GM04503 (cell line): ENCODE results near the gene RPH3AL.
"Not testable (repeated sequence)": the region's sequence is repeated elsewhere in the genome, so short reads cannot be mapped to it uniquely, and the experiment has no call there.

Experiments
- DNase-seq: peaks from one replicate; pipeline ENCODE4 v3.0.0-alpha.2; 2012; ENCODE audit warnings: low read depth

Gene RPH3AL

DNA sequence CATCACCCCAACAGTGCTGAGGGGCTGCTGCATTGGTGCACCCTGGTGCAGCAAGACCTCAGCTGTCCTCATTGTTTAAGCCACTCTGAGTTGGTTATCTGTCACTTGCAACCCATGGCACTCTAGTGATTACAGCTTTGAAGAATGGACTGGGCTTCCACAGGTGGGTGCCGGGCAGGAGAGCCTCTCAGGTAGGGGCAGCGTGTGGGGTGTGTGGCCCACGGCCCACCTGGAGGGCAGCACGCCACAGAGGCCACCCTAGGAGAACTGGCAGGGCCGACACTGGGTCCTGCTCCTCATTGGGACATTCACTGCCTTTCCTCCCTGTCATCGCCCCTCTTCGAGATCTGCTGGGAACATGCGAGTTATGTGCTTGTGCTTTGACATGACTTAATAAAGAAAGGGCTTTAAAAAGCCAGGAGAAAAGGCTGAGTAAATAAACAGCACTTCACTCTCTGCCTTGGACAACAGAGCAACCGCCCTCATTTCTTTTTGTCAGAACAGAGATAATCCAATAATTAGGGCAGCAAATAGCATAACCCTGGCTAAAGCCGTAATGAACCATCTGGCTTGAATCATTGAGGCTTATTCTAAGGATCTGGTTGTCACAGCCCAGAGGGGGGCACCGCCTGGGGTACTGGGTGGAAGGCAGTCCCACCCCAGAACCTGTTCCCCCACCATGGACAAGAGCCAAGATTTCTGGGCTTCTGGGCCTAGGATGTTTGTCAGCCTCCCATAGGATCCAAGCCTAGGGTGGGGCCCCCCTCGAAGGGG, 174.1 kb downstream of the RPH3AL start:
- no peak for DNase-seq

DNA sequence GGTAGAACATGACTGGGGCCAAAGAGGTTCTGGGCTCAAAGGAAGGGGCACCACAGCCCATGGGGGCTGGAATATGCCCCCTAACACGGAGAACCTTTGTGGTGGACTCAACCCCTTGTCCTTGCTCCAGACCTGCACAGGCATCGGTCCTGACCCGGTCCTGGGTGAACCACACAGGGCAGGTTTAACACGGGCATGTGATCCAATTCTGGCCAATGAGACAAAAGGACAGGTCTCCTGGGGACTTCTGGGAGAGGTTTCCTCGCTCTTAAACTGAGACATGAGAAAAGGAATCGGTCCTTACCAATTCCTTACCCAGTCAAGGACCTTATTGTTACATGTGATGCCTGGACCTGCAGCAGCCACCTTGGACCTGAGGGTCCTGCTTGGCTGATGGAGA, 174.8 kb downstream of the RPH3AL start:
- no peak for DNase-seq

DNA sequence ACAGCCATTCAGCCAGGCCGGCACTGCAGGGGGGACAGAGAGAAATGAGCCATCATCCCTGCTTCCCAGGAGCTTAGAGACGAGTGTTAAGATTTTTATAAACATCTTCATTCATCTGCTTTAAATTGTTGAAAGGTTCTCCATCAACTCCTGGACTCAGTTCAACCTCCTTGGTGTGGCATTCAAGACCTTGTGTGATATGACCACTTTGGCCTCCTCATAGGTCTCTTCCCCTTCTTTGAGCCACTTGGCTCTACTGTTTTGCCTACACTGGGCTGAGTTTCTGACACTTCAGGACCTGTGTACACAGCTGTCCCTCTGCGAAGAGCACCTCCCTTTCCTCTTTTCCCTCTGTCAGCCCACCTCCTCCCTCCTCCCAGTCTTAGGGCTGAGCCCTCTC, 175.5 kb downstream of the RPH3AL start:
- no peak for DNase-seq

DNA sequence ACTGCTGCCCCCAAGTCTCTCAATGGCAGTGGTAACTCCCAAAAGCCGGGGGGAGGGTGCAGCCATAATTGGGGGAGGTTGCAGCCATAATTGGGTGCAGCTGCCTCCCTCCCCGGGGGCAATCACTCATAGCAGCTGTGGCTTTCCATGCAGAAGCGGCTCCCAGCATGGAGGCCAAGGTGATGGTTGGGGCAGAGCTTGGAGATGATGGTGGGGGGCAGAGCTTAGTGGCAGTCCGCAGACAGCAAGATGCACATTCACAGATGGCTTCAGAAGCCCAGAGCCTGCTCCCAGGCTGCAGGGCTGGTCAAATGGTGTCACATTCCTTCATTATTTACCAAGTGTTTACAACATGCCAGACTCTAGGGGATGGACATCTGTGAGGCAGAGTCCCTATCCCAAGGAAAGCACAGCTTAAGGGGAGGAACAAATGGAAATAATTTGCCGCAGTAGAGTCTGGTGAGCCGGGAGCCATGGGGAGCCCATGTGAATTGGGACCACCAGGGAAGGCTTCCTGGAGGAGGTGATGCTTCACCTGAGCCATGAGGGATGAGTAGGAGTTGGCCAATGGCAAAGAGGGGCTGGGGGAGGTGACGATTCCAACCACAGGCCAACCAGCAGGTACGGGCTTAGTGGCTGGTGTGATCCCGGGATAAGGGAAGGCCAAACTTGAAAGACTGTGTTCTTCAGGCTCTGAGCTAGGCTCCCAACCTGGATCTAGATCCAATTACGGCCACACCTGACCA, 179.3 kb downstream of the RPH3AL start:
- no peak for DNase-seq

DNA sequence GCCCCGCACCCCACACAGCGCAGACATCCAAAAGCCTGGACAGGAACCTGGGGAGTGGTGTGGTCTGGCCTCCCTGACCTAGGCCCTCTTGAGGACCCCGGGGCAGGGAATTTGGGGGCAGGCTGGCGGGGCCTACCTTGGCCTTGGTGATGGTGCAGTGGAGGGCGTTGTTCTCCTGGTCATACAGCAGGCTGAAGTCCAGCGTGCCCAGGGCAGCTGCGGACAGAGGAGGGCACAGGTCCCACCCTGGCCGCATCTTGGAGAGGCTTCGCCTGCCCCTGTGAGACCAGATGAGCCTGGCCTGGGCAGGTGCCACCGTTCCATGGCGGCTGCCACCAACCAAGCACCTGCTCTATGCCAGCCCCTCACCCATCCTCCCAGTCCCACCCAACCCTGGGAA, 180.2 kb downstream of the RPH3AL start:
- no peak for DNase-seq

DNA sequence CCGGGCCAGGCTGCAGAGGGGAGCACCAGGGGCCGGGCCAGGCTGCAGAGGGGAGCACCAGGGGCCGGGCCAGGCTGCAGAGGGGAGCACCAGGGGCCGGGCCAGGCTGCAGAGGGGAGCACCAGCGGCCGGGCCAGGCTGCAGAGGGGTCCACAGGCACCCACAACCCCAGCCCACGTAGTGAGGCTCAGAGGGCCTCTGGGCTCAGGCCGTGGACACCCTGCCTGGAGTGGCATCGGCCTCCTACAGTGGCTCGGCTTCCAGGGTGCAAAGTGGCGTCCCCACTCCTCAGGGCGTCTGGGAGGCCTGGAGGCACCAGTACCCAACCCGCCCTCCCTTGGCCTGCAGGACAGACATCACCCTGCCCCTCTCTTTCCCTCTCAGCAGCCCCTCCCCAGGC, 180.7 kb downstream of the RPH3AL start:
- DNase-seq, result no peak

DNA sequence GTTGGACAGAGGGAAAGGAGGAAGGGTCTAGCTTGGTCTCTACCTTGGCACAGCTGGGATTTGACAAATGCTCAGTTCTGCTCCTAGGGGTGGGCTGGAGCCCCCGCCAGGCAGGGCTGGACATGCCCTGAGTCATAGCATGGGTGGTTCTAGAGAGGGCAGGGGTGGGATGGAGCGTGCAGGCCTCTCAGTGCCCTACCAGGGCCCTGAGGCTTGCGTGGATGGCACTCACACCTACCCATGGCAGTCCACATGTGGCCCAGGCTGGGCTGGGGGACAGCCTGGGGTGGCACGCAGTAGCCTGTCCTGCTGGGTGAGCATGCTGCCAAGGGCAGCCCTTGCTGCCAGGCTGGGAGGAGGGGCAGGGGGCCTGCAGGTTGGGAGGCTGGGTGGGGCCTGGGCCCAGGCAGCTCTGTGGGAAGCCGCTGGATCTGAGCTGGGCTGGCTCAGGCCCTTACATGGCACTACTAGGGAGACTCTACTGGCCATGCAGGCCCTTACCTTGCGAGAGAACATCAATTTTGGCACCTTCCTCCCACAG, 182.4 kb downstream of the RPH3AL start:
- DNase-seq, result no peak

DNA sequence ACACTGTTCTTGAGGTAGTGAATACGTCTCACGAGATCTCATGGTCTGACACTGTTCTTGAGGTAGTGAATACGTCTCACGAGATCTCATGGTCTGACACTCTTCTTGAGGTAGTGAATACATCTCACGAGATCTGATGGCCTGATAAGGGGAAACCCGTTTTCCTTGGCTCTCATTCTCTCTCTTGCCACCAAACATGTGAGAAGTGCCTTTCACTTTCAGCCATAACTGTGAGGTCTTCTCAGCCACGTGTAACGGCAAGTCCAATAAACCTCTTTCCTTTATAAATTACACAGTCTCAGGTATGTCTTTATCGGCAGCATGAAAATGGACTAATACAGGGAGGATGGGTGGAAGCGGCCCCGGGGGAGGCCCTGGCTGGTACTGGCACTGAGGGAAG, 184.0 kb downstream of the RPH3AL start:
- not testable (repeated sequence) for DNase-seq

DNA sequence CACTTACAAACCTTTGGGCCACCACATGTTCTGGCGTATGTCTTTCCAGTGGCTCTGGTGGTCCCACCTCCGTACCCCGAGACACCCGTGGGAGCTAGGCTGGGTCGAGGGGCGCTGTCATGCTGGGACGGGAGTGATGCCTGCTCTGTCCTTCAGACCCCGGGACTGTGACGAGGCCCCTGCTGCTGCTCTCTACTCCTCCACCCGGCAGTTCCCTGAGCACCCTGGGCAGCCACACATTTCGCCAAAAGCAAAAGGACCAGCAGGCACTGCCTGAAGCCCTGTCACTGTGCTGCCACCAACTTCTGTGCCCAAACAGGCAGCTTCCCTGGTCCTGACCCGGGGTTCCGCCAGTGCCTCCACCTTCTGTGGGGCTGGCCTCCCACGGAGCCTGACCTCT, 186.7 kb downstream of the RPH3AL start:
- DNase-seq, result no peak

DNA sequence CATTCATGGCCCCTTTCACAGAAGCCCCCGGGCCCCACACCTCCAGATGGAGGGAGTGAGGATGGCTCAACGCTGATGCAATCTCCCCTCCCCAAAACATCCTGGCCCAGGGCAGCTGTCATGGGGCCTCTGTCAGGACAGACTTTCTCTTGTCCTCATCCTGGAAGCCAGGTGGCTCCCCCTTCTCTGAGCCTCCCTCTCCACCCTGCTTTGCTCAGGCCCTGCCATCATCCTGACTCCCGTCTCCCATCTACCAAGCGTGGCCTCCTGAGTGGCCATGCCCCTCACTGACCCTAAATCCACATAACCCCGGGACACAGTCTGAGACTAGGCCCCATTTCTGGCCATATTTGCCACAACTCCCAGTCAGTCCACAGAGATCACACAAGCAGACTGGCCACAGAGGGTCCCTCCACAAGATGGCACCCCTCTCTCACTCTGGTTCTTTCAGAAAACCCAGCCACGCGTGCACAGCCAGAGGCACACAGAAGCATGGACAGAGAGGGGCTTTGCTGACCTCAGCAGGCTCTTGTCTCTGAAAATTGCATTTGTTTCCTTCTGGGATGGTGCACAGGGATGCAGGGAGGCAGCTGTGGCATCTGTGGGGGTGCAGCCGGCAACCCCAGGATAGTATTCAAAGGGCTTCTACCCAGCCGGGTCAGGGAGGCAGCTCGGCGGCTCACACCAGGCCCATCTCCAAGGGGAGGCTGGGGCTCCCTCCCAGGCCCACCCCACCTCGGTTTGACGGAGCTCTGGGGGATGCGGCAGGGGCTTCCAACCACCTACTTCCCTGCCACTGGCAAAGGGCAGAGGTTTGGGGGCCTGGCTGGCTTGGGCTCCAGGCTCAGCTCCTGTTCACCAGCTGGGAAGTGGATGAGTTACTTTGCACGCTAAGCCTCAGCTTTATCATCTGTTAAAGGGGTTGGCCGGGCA, 188.0 kb downstream of the RPH3AL start:
- DNase-seq, result no peak

DNA sequence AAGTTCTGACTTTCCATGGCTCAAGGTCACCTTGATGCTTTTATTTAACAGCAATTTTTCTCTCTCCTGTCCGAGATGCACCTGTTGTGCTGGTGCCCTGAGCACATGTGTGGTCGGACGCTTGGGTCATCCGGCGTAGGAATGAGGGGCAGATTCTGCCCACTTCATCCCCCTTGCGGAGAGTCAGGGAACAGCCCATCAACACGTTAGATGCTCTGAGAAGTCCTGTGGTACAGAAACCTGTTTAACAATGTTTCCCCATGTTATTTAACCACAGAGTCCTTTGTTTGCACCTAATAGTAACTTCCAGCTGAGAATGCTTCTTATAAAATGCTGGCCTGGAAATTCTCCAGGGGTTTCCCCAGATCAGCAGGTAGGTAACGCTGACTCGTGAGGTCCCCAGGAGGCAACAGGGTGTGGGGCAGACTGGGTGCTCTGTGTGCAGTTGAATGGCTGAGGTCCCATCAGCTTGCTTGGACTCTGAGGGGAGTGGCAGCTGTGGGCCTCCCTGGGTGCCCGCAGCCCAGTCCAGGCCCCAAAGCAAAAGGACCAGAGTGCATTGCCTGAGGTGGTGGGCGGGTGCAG, 189.0 kb downstream of the RPH3AL start:
- no peak for DNase-seq

DNA sequence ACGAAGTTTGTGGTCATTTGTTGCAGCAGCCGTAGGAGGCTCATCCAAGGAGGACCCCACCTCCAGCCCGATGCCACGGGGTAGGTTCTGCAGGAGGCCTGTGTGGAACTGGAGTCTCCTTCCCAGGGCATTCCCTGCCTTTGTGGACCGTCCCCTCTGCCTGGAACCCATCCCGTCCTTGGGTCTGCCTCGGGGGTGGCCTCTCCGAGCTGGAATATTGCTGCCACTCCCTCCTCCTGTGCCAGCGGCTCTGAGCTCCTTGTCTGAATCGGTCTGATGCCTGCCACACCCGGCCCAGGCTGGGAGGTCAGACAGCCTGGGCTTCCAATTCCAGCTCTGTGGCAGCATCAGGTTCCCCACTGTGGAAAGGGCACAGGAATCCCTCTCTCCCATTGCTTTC, 189.9 kb downstream of the RPH3AL start:
- DNase-seq, result no peak
